LNCAP (cell line): Measurements from ENCODE around the gene ZNF407.

Source experiments
- CTCF ChIP-seq: fragments of 450-650 bp; IDR thresholded peaks from 2 replicates; pipeline ENCODE4 v1.5.1; 2017; ENCODE audit warnings: mild to moderate bottlenecking

The ZNF407 gene

GRCh38 chr18:74803769-74804168 is 206.1 kb downstream of the ZNF407 start:
- TF ChIP-seq CTCF = no peak

DNA sequence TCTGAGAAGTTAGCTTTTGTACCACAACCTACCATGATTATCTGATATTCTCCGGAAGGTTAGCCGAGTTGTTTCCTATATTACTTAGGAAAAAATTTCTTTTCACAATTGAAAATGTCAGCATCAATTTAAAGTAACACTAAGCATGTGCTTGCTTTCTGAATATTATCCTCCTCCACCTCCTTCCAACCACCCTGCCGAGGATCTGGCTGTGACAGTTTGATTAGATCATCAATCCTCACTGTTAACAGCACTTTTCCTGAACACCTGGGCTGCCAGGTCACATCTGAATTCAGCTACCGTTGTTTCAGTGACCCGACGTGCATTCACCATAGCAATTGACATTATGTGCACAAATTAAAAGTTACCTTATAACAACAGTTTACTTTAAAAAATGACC is 207.0 kb downstream of the ZNF407 start:
- no peak for TF ChIP-seq CTCF

- TF ChIP-seq CTCF = no peak
Observed at GRCh38 chr18:74806073-74806472, 208.4 kb downstream of the ZNF407 start.

DNA sequence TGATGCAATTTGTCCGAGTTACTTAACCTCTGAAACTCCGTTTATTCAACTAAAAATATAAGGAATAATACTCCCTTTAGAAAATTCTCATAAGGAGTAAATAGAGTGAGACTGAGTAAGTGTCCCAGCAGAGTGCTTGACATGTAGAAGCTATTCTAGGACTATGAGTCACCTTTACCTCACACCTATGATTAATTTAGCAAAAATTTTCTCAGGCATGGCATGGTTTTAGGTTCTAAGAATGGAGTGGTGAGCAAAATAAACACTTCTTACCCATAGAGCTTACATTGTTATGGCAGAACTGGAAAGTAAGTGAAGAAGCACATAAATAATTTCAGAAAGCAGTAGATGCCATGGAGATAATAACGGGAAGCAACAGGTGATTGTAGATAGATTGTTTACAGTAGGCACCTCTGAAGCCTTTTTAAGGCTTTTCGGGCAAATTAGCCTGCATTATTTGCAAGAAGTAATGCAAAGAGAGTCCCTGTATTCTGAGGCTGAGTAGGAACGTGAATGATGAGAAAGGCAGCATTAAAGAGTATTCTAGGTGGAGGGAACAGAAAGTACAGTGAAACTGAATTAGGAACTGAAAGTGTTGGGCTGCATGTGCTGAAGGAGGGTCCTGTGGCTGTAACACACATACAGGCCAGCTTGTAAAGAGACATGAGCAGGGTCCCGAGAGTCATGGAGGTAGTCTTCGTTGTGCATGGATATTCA is 209.2 kb downstream of the ZNF407 start:
- no peak for TF ChIP-seq CTCF

GRCh38 chr18:74817576-74817975 is 219.9 kb downstream of the ZNF407 start:
- TF ChIP-seq CTCF = no peak

DNA sequence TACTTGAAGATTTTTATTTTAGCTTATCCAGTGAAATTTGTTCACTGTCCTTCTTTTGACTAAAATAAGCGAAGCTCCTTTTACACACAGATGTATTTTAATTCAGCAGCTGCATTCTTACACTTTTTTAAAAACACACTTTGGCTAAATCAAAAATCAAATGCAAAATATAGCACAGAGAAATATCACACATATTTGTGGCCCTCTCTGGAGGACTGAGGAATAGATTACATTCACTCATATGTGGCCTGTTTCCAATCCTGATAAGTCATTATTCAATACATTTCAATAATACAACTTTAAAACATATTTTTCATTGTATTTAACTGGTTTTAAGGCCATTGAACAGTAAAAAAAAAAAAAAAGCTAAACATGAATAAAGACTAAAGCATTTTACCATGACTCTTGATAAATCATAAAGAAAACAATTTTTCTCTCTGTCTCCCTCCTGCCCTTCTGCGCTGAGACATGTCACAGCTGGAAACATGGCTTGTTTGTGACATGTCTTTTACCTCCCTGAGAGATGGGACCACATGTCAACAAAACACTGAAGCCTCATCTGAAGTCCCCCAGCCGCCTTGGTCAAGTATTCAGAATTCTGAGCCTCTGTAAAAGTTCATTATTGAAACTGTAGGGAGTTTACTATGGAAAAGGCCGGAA is 221.0 kb downstream of the ZNF407 start:
- no peak for TF ChIP-seq CTCF

DNA sequence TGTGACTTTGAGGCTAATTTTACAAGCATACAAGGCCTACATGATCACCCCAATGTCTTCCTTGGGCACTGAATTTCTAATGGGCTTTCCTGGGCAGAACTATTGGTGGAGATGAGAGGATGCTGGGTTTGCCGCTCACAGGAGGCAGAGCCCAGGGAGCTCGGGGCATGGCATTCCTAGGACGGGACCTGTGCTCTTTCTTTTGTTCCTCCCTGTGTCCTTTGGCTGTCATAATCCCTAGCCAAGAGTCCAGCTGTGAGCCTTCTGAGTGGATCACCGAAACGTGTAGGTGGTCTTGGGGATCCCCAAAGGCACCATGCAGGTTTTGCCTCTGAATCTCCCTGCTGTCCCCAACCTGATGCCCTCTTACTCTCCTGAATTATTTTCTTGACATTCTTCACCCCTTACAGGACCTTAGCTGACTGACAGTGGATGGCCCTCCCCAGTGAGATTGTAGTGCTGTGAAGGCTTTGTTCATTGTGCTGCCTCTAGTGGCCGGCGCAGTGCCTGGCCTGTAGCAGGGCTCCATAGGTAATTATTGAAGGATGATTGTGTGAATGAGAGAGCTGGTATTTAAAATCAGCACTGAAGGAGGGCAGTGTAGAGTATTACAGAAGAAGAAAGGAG is 221.9 kb downstream of the ZNF407 start:
- TF ChIP-seq CTCF = peak; percentile 57
